Measurements from ENCODE around the gene VTI1A. TPM values are rescaled to one million over a fixed set of nuclear protein-coding genes. Genes with fewer than 3 reads are reported as not detected.
A peak's percentile ranks its signal among the peaks of the same experiment; 100 is the strongest.

VTI1A gene
- total and polyA plus RNA-seq, 2 of the 13 experiments (the other 11 are each of a cell fraction or from before 2014, with no cell fraction given) = 11.7 to 32.7 TPM

DNA sequence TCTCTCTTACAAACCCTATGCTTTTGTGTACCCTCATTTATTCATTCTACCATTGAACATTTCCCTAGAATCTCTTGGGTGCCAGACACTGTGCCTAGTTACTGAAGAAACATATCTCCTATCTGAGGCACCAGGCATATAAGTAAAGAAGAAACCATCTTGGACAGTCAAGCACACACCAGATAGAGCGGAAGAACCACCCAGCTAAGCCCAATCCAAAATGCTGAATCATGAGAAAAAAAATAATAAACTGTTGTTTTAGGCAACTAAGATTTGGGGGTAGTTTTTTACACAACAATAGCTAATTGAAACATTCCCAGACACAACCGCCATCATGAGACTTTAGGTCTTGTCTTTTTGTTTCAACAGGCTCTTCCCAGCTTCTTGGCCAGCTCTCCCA is 400.8 kb downstream of the VTI1A start:
- intact Hi-C loops (cut with micrococcal nuclease; ENCODE audit: unreplicated experiment) (no loop called here), in situ Hi-C loops (cut with HindIII; ENCODE audit: extremely low pct_ligation_motif_present, low pct_unique_long_range_greater_than_20kb) (no loop called here)
- Histone ChIP-seq H3K27me3 (ENCODE audit: control insufficient read depth in 1 of 2, insufficient read depth in 2 of 2, low read length in 2 of 2) (no peaks in the 10 kb centered on the region), H3K9me3 (ENCODE audit: low read length) (peaks cover 24% of the 10 kb centered on the region), H3K9ac (ENCODE audit: insufficient read depth, low read depth, low read length) (no peak overlapping the region), H3K79me2 (ENCODE audit: insufficient read depth, low read length) (no peaks in the 10 kb centered on the region), H3K36me3 (replicated peaks in 1 of 2; ENCODE audit: control insufficient read depth in 1 of 2, insufficient read depth in 2 of 2, low read length in 2 of 2) (no peaks in the 10 kb centered on the region), H4K20me1 (ENCODE audit: insufficient read depth, low read length) (no peaks in the 10 kb centered on the region), H3K27ac (ENCODE audit: extremely low read length, insufficient read depth, low read length) (no peak overlapping the region), H3K4me2 (ENCODE audit: low read depth, low read length) (no peak overlapping the region), H3K4me1 (ENCODE audit: insufficient read depth, low read length) (peaks cover 16% of the 10 kb centered on the region), H3K4me3 (replicated peaks in 1 of 3; ENCODE audit: insufficient read depth in 1 of 3, low read depth in 2 of 3, low read length in 3 of 3) (no peak overlapping the region), H2AFZ (ENCODE audit: low read length) (no peak overlapping the region)
- CTCF ChIA-PET (ENCODE audit: low intra/inter-chr PET ratio, low total read pairs) = no interaction called here
- FAIRE-seq = no peak
- no peak for TF ChIP-seq ZNF547 (CRISPR knock-in tag; IDR thresholded peaks at IDR 0.05)
- TF ChIP-seq ZNF253 (CRISPR knock-in tag; IDR thresholded peaks at IDR 0.05; ENCODE audit: borderline replicate concordance) = no peak
- no peak for TF ChIP-seq ZNF350 (CRISPR knock-in tag; IDR thresholded peaks at IDR 0.05; ENCODE audit: borderline replicate concordance, low read depth)
- no peak for TF ChIP-seq ZNF749 (CRISPR knock-in tag; IDR thresholded peaks at IDR 0.05; ENCODE audit: borderline replicate concordance)
- no peak for TF ChIP-seq TMF1 (CRISPR knock-in tag; IDR thresholded peaks at IDR 0.05; ENCODE audit: low read depth)
- TF ChIP-seq MYC (CRISPR knock-in tag; IDR thresholded peaks at IDR 0.05; ENCODE audit: borderline replicate concordance) = no peak
- no peak for TF ChIP-seq KDM1A (CRISPR knock-in tag; IDR thresholded peaks at IDR 0.05)
- TF ChIP-seq ZNF484 (CRISPR knock-in tag; IDR thresholded peaks at IDR 0.05; ENCODE audit: borderline replicate concordance, low read depth) = no peak
- peak; percentile 100 for TF ChIP-seq ZNF331 (CRISPR knock-in tag; IDR thresholded peaks at IDR 0.05)
- no peak for TF ChIP-seq CBX5 (CRISPR knock-in tag; IDR thresholded peaks at IDR 0.05; ENCODE audit: borderline replicate concordance)
- TF ChIP-seq ZNF780A (CRISPR knock-in tag; IDR thresholded peaks at IDR 0.05) = no peak
- no peak for TF ChIP-seq SMARCC2 (IDR thresholded peaks at IDR 0.05)
- TF ChIP-seq SYNCRIP (IDR thresholded peaks at IDR 0.05; ENCODE audit: insufficient read depth, low read depth, low read length) = no peak
- no peak for TF ChIP-seq ZNF101 (CRISPR knock-in tag; IDR thresholded peaks at IDR 0.05; ENCODE audit: borderline replicate concordance, low read depth)
- TF ChIP-seq MAFF (IDR thresholded peaks at IDR 0.05; ENCODE audit: low read depth, low read length) = peak; percentile 92
- TF ChIP-seq MXI1 (IDR thresholded peaks at IDR 0.05; ENCODE audit: borderline replicate concordance, low read depth, low read length) = no peak
- no peak for TF ChIP-seq ZFP36 (IDR thresholded peaks at IDR 0.05; ENCODE audit: borderline replicate concordance, low read depth, low read length, partially characterized antibody)
- TF ChIP-seq ZFAT (CRISPR knock-in tag; conservative IDR thresholded peaks at IDR 0.05) = no peak
- TF ChIP-seq MAFK (conservative IDR thresholded peaks at IDR 0.05 in 1 of 2, IDR thresholded peaks at IDR 0.05 in 1 of 2; ENCODE audit: low read length in 2 of 2) = peak; percentile 90 to 93
- peak; percentile 70; the same call in 1 of the 2 replicates for TF ChIP-seq SETDB1 (CRISPR knock-in tag; IDR thresholded peaks at IDR 0.05; ENCODE audit: borderline replicate concordance)
- no peak for TF ChIP-seq ZNF354B (CRISPR knock-in tag; IDR thresholded peaks at IDR 0.05)
- ATAC-seq = no peak
- WGBS (ENCODE audit: low lambda C conversion rate) = 97% methylated on average over 2 of the region's 2 CpGs
- no TSS peak for BruUV-seq (replicated peaks)
- no peak for DNase-seq (ENCODE audit: low spot score)
- POLR2A ChIA-PET = no interaction called here

All from HepG2 (cell line).